ENCODE measurements around the gene CHRND. TPM values are rescaled to one million over a fixed set of nuclear protein-coding genes. Genes with fewer than 3 reads are reported as not detected.

The CHRND gene
- total RNA-seq, 3 donors from 2014 or later, result not detected

GRCh38 chr2:232490221-232491138 is 35.5 kb upstream of the CHRND start:
- TF ChIP-seq CTCF (IDR thresholded peaks at IDR 0.05) (no peak), POLR2A (IDR thresholded peaks at IDR 0.05) (no peak), POLR2AphosphoS5 (IDR thresholded peaks at IDR 0.05) (no peak)
- Histone ChIP-seq H3K36me3 (no peaks in the 10 kb centered on the region), H3K9me3 (no peaks in the 10 kb centered on the region), H3K27ac (no peak overlapping the region), H3K4me3 (no peak overlapping the region), H3K27me3 (peaks cover 0 to 29% of the 10 kb centered on the region in 2 donors), H3K4me1 (no peaks in the 10 kb centered on the region)
- no peak for DNase-seq (ENCODE audit: low spot score in 2 of 2)
- intact Hi-C loops (cut with DNase I; ENCODE audit: low total_unique reads), result no loop called here

GRCh38 chr2:232491139-232491780 is 34.7 kb upstream of the CHRND start:
- intact Hi-C loops (cut with DNase I; ENCODE audit: low total_unique reads), result no loop called here
- no peak for DNase-seq (ENCODE audit: low spot score in 2 of 2)
- H3K4me1 ChIP-seq, result no peaks in the 10 kb centered on the region
- no peak for TF ChIP-seq CTCF (IDR thresholded peaks at IDR 0.05)
- TF ChIP-seq POLR2AphosphoS5 (IDR thresholded peaks at IDR 0.05), result no peak
- no peak for TF ChIP-seq POLR2A (IDR thresholded peaks at IDR 0.05)
- H3K36me3 ChIP-seq, result no peaks in the 10 kb centered on the region
- H3K27ac ChIP-seq, result no peak overlapping the region
- H3K9me3 ChIP-seq, result no peaks in the 10 kb centered on the region
- H3K4me3 ChIP-seq, result no peak overlapping the region
- H3K27me3 ChIP-seq, result peaks cover 0 to 22% of the 10 kb centered on the region in 2 donors

DNA sequence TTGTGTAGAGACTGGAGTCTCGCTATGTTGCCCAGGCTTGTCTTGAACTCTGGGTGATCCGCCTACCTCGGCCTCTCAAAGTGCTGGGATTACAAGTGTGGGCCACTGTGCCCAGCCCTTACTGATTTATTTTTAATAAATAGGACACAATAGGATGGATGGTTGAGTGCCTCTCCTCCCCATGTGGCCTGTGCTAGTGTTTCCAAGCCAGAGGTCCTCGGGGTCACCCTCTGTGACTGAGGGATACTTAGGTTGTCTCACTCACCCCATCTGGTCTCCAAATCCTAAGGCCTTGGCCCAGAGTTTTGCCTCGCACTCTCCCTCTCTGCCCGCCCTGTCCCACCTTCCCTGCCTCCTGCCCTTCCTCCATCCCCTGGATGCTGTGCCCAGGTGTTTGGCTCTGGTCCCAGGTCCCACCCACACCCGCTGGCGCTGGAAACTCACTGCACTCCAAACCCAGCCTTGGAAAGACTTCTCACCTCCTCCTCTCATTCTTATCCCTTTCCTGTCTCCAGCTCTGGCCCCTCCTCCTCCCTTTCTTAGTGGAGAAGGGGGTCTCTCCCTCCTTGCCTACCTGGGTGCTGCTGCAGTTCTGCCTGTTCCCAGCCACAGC is 33.6 kb upstream of the CHRND start:
- no peak for DNase-seq (ENCODE audit: low spot score in 2 of 2)
- Histone ChIP-seq H3K4me1 (no peaks in the 10 kb centered on the region), H3K9me3 (no peaks in the 10 kb centered on the region), H3K27me3 (peaks cover 0 to 11% of the 10 kb centered on the region in 2 donors), H3K36me3 (no peaks in the 10 kb centered on the region), H3K27ac (no peak overlapping the region), H3K4me3 (no peak overlapping the region)
- TF ChIP-seq CTCF (IDR thresholded peaks at IDR 0.05) (no peak), POLR2A (IDR thresholded peaks at IDR 0.05) (no peak), POLR2AphosphoS5 (IDR thresholded peaks at IDR 0.05) (no peak)
- intact Hi-C loops (cut with DNase I; ENCODE audit: low total_unique reads), result no loop called here

DNA sequence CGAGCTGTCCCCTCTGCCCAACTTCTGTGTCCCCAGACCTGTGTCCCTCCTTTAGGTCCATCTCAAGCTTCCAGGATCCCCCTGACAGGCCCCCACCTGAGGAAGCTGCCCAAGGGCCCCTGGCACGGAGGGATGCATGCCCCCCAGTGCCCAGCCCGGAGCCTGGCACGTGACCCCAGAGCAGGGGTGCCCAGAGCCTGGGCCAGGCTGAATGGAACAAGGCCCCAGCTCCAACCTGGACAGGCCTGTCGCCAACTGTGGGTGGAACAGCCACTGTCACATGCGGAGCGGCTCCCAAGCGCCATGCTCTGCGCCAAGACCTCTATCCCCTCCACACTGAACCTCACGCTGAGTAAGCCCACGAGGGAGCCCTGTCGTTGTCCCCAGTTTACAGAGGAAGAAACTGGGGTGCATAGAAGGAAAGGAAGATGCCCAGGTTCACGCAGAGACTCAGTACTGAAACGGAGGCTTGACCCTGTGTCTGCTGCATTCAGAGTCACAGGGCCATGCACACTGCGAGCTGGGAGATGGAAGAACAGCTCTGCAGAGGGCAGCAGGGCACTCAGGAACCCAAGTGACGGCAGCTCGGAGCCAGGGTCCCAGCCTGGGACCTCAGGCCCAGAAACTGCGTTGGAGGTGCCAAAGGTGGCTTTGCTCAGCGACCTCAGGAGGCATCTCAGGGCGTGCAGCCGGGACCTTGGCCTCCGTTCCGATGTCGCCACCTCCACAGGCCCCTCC is 32.8 kb upstream of the CHRND start:
- intact Hi-C loops (cut with DNase I; ENCODE audit: low total_unique reads), result loop anchor here (1.0 kb wide), 1 partner anchor 20 kb away; no protein-coding TSS in a partner anchor
- Histone ChIP-seq H3K4me3 (no peak overlapping the region), H3K36me3 (no peaks in the 10 kb centered on the region), H3K9me3 (no peaks in the 10 kb centered on the region), H3K27ac (no peak overlapping the region), H3K4me1 (no peaks in the 10 kb centered on the region), H3K27me3 (peaks cover 0 to 5% of the 10 kb centered on the region in 2 donors)
- TF ChIP-seq POLR2AphosphoS5 (IDR thresholded peaks at IDR 0.05), result no peak
- TF ChIP-seq POLR2A (IDR thresholded peaks at IDR 0.05), result no peak
- no peak for TF ChIP-seq CTCF (IDR thresholded peaks at IDR 0.05)
- DNase-seq (ENCODE audit: low spot score in 2 of 2), result no peak
